Gastrocnemius medialis (tissue), 4 donors: ENCODE results near the gene BBS1. TPM values are rescaled to one million over a fixed set of nuclear protein-coding genes. Genes with fewer than 3 reads are reported as not detected.
A peak's percentile ranks its signal among the peaks of the same experiment; 100 is the strongest.
"Not testable (repeated sequence)": the region's sequence is repeated elsewhere in the genome, so short reads cannot be mapped to it uniquely, and the experiment has no call there.

Experiments
- ATAC-seq, 2 donors: fragments of 150-250 bp; one replicate each; pipeline ENCODE4 v1.9.1; 2016
- DNase-seq, 2 donors: peaks; one replicate each; pipeline ENCODE4 v3.0.0-alpha.2; 2019
- H3K27ac ChIP-seq, 4 donors: fragments of 200-600 bp; sonication (generic); 1 replicate in 1 of 4; 2 replicates in 3 of 4; pipeline ENCODE4 v1.5.1; 2016 to 2018; ENCODE audit warnings: mild to moderate bottlenecking in 2 of 4, moderate library complexity in 1 of 4
- H3K27me3 ChIP-seq, 3 donors: fragments of 200-600 bp; sonication (generic) in 2 of 3; 1 replicate in 1 of 3; 2 replicates in 2 of 3; pipeline versions ENCODE4 v1.5.1 to v1.6.0; 2016 to 2019; ENCODE audit warnings: mild to moderate bottlenecking in 1 of 3, moderate library complexity in 1 of 3
- H3K36me3 ChIP-seq, 2 donors: fragments of 200-600 bp; sonication (generic) in 1 of 2; one replicate each; pipeline ENCODE4 v1.5.1; 2017 to 2018
- H3K4me1 ChIP-seq, 2 donors: fragments of 200-600 bp; sonication (generic) in 1 of 2; one replicate each; pipeline ENCODE4 v1.5.1; 2016 to 2017; ENCODE audit warnings: mild to moderate bottlenecking in 2 of 2
- H3K4me3 ChIP-seq, 4 donors: fragments of 200-600 bp; sonication (generic) in 3 of 4; 1 replicate in 1 of 4; 2 replicates in 3 of 4; pipeline ENCODE4 v1.5.1; 2016 to 2019; ENCODE audit warnings: mild to moderate bottlenecking in 2 of 4
- H3K9me3 ChIP-seq, 3 donors: fragments of 200-600 bp; sonication (generic) in 2 of 3; 1 replicate in 1 of 3; 2 replicates in 2 of 3; pipeline ENCODE4 v1.5.1; 2016 to 2019
- POLR2A ChIP-seq, 2 donors: fragments of 450-650 bp; IDR thresholded peaks; one replicate each; pipeline ENCODE4 v1.6.1; 2017; ENCODE audit warnings: antibody characterized with exemption in 2 of 2, mild to moderate bottlenecking in 2 of 2, moderate library complexity in 2 of 2
- in situ Hi-C, 4 donors: fragments of 200-750 bp; cut with MboI; loops; one replicate each; pipeline versions ENCODE4 v1.15.0 to v1.8.0; 2017; ENCODE audit warnings: low sequenced_read_pairs in 4 of 4
- intact Hi-C: fragments of 100-400 bp; cut with DNase I; formaldehyde crosslinking; loops from one replicate; pipeline ENCODE4 v1.15.1; 2023; ENCODE audit warnings: low total_unique reads
- total RNA-seq, 4 donors: library from RNA; depleted of rRNA; stranded (reverse); fragments of >200 nt; gene quantifications; one replicate each; pipeline versions ENCODE4 v1.1.0 to v1.2.3, GENCODE V29; 2016
- TF ChIP-seq, protein P1 (sequence below), 5 experiments: fragments of 450-650 bp in 3 of 5; fragments of 200-600 bp in 2 of 5; sonication (generic) in 2 of 5; IDR thresholded peaks in 4 of 5; conservative IDR thresholded peaks in 1 of 5; 1 replicate in 4 of 5; 2 replicates in 1 of 5; pipeline ENCODE4 v1.5.1; 2016 to 2019; ENCODE audit warnings: antibody characterized with exemption in 5 of 5, mild to moderate bottlenecking in 3 of 5, moderate library complexity in 3 of 5

BBS1 gene
- total RNA-seq = 10 to 100 TPM; 19.8 to 34.5 (median 31.2) TPM

DNA sequence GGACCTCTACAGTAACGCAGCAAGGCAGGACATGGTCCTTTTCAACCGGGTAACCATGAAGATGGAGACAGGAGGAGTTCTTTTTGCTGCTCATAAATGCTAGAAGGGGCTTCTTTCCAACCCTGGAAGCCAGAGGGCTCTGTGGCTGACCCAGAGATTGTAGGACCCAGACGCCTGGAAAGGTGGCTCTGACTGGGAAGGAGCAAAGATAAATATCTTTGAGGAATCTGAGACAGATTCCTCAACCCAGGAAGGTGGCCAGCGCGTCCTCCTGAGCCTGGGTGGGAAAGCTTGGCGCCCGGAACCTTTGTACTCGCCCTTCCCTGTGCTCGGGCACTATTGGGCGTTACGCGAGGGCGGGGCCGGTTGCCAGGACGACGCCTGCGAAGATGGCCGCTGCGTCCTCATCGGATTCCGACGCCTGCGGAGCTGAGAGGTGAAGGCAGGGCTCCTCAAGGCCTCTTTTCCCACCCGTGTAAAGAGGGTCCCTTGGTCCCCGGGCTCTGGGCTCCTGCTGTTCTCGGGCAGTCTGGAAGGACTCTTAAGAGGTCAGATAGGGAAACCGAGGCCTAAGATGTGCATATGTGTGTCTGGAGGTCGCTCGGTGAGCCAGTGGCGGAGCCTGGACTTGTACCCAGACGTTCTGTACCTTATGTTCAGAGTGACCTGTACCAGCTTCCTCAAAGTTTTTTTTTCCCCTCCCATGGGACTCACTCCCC is at the start of gene BBS1:
Gene BBS1, plus strand, starts transcription at position 365 of the 719 bp plus-strand sequence. Its CDS starts 25 bp downstream, at position 390.
- peak in 1 of 2 donors; percentile 20 for TF ChIP-seq POLR2A (IDR thresholded peaks at IDR 0.05)
- TF ChIP-seq, protein P1, sequence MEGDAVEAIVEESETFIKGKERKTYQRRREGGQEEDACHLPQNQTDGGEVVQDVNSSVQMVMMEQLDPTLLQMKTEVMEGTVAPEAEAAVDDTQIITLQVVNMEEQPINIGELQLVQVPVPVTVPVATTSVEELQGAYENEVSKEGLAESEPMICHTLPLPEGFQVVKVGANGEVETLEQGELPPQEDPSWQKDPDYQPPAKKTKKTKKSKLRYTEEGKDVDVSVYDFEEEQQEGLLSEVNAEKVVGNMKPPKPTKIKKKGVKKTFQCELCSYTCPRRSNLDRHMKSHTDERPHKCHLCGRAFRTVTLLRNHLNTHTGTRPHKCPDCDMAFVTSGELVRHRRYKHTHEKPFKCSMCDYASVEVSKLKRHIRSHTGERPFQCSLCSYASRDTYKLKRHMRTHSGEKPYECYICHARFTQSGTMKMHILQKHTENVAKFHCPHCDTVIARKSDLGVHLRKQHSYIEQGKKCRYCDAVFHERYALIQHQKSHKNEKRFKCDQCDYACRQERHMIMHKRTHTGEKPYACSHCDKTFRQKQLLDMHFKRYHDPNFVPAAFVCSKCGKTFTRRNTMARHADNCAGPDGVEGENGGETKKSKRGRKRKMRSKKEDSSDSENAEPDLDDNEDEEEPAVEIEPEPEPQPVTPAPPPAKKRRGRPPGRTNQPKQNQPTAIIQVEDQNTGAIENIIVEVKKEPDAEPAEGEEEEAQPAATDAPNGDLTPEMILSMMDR (IDR thresholded peaks at IDR 0.05 in 4 of 5, conservative IDR thresholded peaks at IDR 0.05 in 1 of 5) = peak in 1 of 5 experiments; percentile 20
- intact Hi-C loops = loop anchor here (1.0 to 2.0 kb wide), 2 partner anchors 30 to 44 kb away; partner anchors contain the start of genes DPP3 and PELI3

DNA sequence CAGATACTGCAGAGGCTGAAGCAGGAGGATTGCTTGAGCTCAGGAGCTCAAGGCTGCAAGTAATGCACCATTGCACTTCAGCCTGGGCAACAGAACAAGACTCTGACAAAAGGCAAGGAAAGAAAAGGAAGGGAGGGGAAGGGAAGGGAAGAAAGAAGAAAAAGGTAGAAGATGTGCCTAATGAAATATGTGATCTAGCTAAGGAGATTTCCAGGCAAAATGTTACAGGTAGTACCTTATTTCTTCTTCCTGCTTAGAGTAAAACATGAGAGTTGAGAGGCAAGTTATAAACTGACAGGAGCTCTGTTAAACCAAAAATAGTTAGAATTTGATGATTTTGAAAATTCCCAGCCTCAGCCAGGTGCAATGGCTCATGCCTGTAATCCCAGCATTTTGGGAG is 48.4 kb upstream of the BBS1 start:
- in situ Hi-C loops = no loop called here
- no peak overlapping the region for H3K27ac ChIP-seq

More for the DNA sequence above, at the start of gene BBS1:
- in situ Hi-C loops = no loop called here
- ATAC-seq = peak; percentile 93 to 95
- H3K9me3 ChIP-seq = no peaks in the 10 kb centered on the region
- no peaks in the 10 kb centered on the region for H3K27me3 ChIP-seq
- peaks cover 0 to 27% of the 10 kb centered on the region in 2 donors for H3K36me3 ChIP-seq
- peaks cover 11 to 17% of the 10 kb centered on the region in 2 donors for H3K4me1 ChIP-seq
- peak within 1 kb of the TSS; percentile 82 to 95 (median 86) for H3K4me3 ChIP-seq
- DNase-seq = peak; percentile 66 to 80
- H3K27ac ChIP-seq = peak within 1 kb of the TSS; percentile 67 to 79 (median 74)

DNA sequence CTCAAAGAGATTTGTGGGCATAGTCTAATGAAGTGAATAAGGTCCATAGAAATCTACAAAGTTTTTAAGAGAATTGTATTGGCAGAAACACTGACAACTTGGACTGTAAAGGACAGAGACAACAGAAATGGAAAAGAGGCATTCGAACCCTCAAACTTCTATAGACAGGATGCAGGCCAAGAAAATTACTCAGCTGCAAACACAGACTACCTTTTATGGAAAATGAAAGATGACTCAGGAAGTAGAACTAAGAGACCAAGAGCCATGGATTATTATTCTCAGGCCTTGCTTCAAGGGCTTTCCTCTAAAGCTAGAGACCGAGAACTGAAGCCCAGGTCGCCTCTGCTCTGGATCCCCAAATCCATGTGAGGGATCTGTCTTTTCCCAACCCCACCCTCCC is 47.5 kb upstream of the BBS1 start:
- TF ChIP-seq POLR2A (IDR thresholded peaks at IDR 0.05) = no peak
- TF ChIP-seq, protein P1 (IDR thresholded peaks at IDR 0.05 in 4 of 5, conservative IDR thresholded peaks at IDR 0.05 in 1 of 5) = no peak
- peaks cover 6 to 10% of the 10 kb centered on the region in 2 donors for H3K4me1 ChIP-seq
- no peaks in the 10 kb centered on the region for H3K27me3 ChIP-seq
- no peak for ATAC-seq
- no peak overlapping the region for H3K4me3 ChIP-seq
- H3K27ac ChIP-seq = no peak overlapping the region
- H3K36me3 ChIP-seq = no peaks in the 10 kb centered on the region
- H3K9me3 ChIP-seq = no peaks in the 10 kb centered on the region
- no peak for DNase-seq
- in situ Hi-C loops = no loop called here
- intact Hi-C loops = no loop called here

More for the DNA sequence above, 48.4 kb upstream of the BBS1 start:
- H3K36me3 ChIP-seq = no peaks in the 10 kb centered on the region
- ATAC-seq = no peak
- peaks cover 0 to 5% of the 10 kb centered on the region in 2 donors for H3K4me1 ChIP-seq
- no peak for TF ChIP-seq POLR2A (IDR thresholded peaks at IDR 0.05)
- TF ChIP-seq, protein P1 (IDR thresholded peaks at IDR 0.05 in 4 of 5, conservative IDR thresholded peaks at IDR 0.05 in 1 of 5) = no peak
- intact Hi-C loops = no loop called here
- DNase-seq = no peak
- H3K27me3 ChIP-seq = no peaks in the 10 kb centered on the region
- H3K9me3 ChIP-seq = no peaks in the 10 kb centered on the region
- H3K4me3 ChIP-seq = no peak overlapping the region

DNA sequence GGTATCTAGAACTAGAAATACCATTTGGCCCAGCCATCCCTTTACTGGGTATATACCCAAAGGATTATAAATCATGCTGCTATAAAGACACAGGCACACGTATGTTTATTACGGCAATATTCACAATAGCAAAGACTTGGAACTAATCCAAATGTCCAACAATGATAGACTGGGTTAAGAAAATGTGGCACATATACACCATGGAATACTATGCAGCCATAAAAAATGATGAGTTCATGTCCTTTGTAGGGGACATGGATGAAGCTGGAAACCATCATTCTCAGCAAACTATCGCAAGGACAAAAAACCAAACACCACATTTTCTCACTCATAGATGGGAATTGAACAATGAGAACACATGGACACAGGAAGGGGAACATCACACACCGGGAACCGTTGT is 46.3 kb upstream of the BBS1 start:
- ATAC-seq, DNase-seq, H3K27ac ChIP-seq, H3K27me3 ChIP-seq, intact Hi-C loops, H3K4me3 ChIP-seq, H3K9me3 ChIP-seq, in situ Hi-C loops, H3K36me3 ChIP-seq: not testable (repeated sequence)
- peaks cover 6 to 10% of the 10 kb centered on the region in 2 donors for H3K4me1 ChIP-seq

DNA sequence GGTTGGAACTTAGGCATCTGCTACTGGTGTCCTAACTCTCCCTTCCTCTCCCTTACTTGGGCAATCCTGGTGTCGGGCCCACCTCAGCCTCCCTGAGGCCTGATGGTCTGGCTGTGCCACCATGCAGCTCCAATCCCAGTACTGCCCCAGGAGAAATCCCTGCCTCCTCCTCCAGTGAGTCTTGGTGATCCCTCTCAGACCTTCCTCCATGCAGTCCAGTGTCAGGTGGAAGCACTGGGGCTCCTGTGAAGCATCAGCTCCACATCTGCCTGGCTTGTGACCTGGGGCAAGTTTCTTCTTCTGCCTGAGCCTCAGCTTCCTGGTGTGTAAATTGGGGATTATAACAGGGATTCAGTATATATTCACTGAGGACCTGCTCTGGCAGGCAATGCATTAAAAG is 45.5 kb upstream of the BBS1 start:
- DNase-seq (no peak), ATAC-seq (no peak)
- Histone ChIP-seq H3K4me3 (no peak overlapping the region), H3K36me3 (no peaks in the 10 kb centered on the region), H3K4me1 (peaks cover 6 to 10% of the 10 kb centered on the region in 2 donors), H3K9me3 (no peaks in the 10 kb centered on the region), H3K27ac (no peak overlapping the region), H3K27me3 (no peaks in the 10 kb centered on the region)
- in situ Hi-C loops (no loop called here), intact Hi-C loops (loop anchor here (5.0 kb wide), 1 partner anchor 172 kb away; the partner anchor contains the start of gene RBM4)
- TF ChIP-seq, protein P1 (IDR thresholded peaks at IDR 0.05 in 4 of 5, conservative IDR thresholded peaks at IDR 0.05 in 1 of 5) = no peak
- TF ChIP-seq POLR2A (IDR thresholded peaks at IDR 0.05) = no peak
